ENCODE data around the gene SLC5A3.

Gene SLC5A3

GRCh38 chr21:34072145-34073031 is 990 bp upstream of the SLC5A3 start:
- no peak for DNase-seq

DNA sequence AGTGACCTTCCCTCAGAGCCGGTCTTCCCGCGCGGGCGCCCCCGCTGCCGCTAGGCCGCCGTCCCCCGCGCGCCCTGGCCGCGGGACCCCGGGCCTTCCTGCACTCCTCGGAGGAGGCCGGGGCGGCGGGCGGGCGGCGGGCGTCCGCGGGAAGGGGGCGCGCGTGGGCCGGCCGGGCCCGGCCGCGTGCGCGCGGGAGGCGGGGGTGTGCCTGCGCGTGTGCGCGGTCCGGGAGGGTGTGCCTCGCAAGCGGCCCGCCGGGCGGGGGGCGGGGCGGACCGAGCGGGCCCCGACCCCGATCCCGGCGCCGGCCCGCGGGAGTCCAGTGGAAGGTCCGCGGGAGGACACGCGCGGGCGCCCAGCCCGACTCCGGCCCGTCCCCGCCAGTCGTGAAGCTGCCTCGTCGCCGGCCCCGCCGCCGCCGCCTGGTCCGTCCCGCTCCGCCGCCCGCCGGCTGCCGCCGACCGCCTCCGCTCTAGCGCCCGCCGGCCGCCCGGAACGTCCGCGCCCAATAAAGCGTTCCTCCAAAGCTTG is 438 bp downstream of the SLC5A3 start:
- DNase-seq, result peak; percentile 8 to 69 (median 25)

DNA sequence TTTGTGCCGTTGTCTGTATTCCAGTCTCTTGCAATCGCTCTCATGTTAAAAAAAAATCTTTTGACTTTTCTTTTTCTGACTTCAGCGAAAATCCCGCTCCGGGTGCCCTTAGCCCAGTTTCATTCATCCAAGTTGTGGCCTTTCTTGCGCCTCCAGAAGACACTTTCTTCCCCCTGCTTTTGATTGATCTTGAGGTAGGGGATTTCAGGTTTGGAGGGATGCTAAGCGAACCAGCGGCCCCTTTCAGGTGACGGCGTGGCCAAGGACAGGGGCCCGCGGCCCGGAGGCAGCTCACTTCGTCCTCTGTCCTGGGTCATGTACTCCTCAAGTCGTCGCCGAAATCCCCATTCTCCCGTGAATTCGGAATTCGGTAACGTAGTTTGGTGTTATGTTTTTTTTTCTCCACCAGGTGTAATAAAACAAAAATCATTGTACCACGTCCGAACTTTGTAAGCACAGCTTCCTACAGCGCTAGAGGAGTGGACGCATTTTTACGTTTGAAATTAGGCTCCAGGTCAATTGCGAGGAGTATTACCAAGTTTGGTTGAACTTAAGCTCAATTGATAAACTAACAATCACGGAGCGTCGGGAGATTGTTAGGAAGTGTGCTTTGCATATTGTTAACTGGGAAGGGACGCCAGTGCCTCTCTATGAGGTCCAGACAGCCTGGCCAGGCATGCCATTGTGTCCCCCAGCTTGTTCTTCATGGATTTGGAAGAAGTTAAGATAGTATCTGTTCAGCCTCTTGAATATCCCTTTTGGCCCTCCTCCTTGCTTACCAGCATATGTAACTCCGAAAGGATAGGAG is 1.1 kb downstream of the SLC5A3 start:
- no peak for DNase-seq

- DNase-seq, result no peak
Observed at GRCh38 chr21:34075091-34075425, 1.7 kb downstream of the SLC5A3 start.

- DNase-seq, result peak in 1 of 5 experiments; percentile 46
Observed at GRCh38 chr21:34075760-34076660, 2.6 kb downstream of the SLC5A3 start.

- DNase-seq, result no peak
Observed at GRCh38 chr21:34076835-34077234, 3.5 kb downstream of the SLC5A3 start.

DNA sequence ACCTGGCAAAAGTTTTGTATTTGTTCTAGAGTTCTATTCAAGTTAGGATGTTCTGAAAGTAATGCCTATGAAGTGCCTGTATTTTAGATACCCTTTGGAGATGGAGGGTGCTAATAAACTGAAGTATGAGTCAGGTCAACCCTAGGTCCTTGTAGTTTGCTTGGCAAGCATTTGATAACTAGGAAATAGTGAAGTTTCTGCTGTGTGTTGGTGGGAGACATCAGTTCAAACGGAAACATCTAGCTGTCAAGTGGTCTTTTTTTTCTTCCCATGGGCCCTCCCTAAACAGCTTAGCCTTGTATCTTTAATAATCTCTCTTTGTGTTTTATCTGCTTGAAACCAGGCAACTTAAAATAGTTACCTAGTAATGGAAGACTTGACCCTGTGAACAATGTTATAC is 4.5 kb downstream of the SLC5A3 start:
- DNase-seq, result no peak

DNA sequence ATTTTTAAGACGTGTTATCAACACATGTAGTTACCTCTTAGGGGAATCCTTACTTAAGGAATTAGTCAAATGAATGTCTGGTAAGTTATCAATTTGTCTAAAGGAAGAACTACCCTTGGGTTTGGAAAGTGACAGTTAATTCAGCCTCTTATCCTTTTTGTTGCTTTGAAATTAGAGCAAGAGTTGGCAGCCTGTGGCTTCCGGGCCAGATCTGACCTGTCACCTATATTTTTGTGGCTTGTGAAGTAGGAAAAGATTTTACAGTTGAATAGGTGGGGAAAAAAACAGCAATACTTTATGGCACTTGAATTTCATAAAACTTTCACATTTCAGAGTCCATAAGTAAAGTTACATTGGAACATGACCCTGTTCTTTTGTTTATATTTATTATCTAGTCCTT is 5.5 kb downstream of the SLC5A3 start:
- DNase-seq, result peak in 2 of 5 experiments; percentile 28 to 73

GRCh38 chr21:34080710-34081109 is 7.3 kb downstream of the SLC5A3 start:
- no peak for DNase-seq

DNA sequence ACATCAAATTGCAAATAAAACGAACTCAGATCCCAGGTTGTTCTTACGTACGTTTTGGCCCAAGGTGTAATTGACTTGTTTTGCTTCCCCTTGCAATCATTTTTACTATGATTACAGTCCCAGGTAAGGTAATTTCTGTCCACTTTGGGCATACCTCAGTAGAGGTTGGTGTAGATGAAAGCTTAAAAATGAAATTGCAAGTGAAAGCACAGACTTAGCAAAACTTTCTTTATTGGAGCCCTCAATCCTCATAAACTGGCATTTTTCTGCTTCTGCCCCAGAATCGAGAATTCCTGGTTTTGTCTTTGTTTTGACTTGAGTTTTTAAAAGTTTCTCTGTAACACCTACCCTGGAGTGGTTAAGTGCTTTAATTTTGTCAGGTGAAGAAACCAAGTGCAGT is 9.4 kb downstream of the SLC5A3 start:
- no peak for DNase-seq

GRCh38 chr21:34083357-34083756 is 10.0 kb downstream of the SLC5A3 start:
- DNase-seq, result peak in 1 of 5 experiments; percentile 53

- DNase-seq, result peak in 1 of 5 experiments; percentile 53
Observed at GRCh38 chr21:34085129-34085528, 11.8 kb downstream of the SLC5A3 start.

- peak in 2 of 5 experiments; percentile 59 to 76 for DNase-seq
Observed at GRCh38 chr21:34086887-34087306, 13.5 kb downstream of the SLC5A3 start.

- no peak for DNase-seq
Observed at GRCh38 chr21:34088752-34089151, 15.4 kb downstream of the SLC5A3 start.

GRCh38 chr21:34091032-34091431 is 17.7 kb downstream of the SLC5A3 start:
- DNase-seq, result no peak

DNA sequence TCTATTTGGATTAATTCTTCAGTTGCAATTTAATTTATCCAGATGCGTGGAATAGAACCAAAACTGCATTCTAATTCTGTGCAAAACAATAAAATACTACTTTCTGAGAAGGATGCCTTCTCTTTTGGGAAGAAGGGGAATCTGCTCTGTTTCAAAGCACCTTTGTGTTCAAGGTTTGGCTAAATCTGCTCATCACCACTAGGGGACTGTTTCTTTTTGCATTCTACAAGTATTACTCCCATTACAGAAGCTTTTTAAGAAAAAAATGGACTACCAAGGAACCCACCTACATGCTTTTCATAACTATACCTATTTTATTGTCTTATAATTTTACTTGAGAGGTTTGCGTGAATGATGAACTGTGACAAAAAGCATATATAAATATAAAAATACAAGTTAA is 18.2 kb downstream of the SLC5A3 start:
- DNase-seq, result no peak

DNA sequence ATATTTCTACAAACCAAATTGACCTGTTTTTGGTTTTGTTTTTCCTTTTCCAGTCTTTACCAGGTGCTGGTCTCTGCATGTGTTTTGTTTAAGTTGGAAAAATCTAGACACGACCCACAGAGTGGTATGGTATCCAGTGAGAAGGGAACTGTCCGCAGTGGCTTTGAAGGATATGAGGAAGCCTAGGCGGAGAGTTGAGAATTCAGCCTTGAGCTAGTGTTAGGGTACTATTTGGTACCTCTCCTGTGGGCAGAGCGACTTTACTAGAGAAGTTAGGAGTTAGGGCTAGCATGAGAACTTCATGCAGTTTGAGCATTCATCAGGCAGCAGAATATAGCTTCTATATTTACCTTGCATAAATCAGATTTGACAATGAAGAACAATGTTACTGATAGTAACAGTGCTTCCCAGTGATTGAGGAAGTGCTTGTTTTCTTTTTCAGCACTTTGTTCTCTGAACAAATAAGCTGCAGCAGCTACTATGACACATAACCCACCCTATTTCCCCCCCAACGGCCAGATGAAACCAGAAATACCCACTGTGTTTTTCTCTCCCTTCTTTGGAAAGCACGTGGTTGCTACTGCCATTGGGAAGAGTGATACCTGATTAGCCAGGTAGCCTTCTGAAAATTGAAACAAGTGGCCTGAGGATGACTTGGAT is 19.0 kb downstream of the SLC5A3 start:
- no peak for DNase-seq

GRCh38 chr21:34093083-34093482 is 19.7 kb downstream of the SLC5A3 start:
- no peak for DNase-seq

DNA sequence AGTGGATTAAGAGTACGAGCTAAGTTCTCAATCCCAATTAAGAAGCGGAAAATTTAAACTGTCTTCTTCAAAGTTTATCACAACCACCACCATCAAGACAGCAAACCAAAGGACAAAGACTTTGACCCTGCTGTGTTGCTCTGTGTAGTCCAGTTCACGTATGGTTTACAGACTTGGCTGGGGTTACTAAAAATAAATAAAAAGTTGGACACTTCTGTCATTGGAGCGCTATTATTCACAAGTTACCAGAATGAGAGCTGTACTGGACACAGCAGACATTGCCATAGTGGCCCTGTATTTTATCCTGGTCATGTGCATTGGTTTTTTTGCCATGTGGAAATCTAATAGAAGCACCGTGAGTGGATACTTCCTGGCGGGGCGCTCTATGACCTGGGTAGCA is 21.6 kb downstream of the SLC5A3 start:
- DNase-seq, result no peak

DNA sequence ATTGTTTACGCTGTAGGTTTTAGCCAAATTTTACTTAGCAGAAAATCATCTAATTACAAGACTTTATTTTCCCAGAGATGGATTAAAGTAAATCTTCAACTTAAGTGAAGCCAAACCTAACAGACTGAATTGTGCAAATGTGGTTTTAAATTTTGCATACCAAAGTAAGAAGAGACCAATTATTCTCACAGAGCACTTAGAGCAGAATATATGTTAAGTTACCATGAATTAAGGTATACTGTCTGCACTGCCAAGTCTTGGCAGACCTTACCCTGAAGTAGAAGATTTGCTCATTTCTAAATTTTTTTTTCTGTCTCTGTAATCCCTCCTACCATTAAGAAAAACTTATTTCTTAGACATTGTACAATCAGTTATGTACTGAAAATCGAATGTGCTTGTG is 24.1 kb downstream of the SLC5A3 start:
- DNase-seq, result no peak

- no peak for DNase-seq
Observed at GRCh38 chr21:34100337-34100736, 27.0 kb downstream of the SLC5A3 start.

- no peak for DNase-seq
Observed at GRCh38 chr21:34100790-34101189, 27.4 kb downstream of the SLC5A3 start.

Measured in T-helper 2 cell (primary cell).